Measurements from ENCODE around the gene CD276. TPM values are rescaled to one million over a fixed set of nuclear protein-coding genes. Genes with fewer than 3 reads are reported as not detected.

CD276 gene
- total and polyA plus RNA-seq, 3 experiments from 2014 or later, result 1.9 to 2.4 TPM; not detected in 1

GRCh38 chr15:73704869-73705645 lies 20.9 kb downstream of the CD276 start:
- ChIA-PET POLR2A (no interaction called here), CTCF (interaction anchor here (1.3 to 2.3 kb wide), 4 partner anchors 14 to 68 kb away, joined by 3 to 18 read pairs (median 6); no protein-coding TSS in a partner anchor)
- H3K9me3 ChIP-seq (ENCODE audit: low read length), result no peaks in the 10 kb centered on the region
- no peak overlapping the region for H3K4me3 ChIP-seq (ENCODE audit: low read length)
- no peaks in the 10 kb centered on the region for H3K27me3 ChIP-seq (ENCODE audit: insufficient read depth, low read length, poor library complexity, severe bottlenecking)
- Mint-ChIP-seq H3K27ac (peak overlapping the region in 1 of 8 donors; percentile 5), H3K36me3 (no peaks in the 10 kb centered on the region), H3K9me3 (no peaks in the 10 kb centered on the region), H3K4me3 (no peak overlapping the region), H3K4me1 (peaks cover 0 to 3% (median 2%) of the 10 kb centered on the region in 3 donors), H3K27me3 (peaks cover 11 to 37% of the 10 kb centered on the region in 2 donors)
- DNase-seq, result peak; percentile 30 to 63 (median 35)
- H3K36me3 ChIP-seq (ENCODE audit: insufficient read depth, low read length), result no peaks in the 10 kb centered on the region
- no peak overlapping the region for H3K27ac ChIP-seq (ENCODE audit: low read depth, low read length)
- no peaks in the 10 kb centered on the region for H3K4me1 ChIP-seq (ENCODE audit: insufficient read depth, low read length)

DNA sequence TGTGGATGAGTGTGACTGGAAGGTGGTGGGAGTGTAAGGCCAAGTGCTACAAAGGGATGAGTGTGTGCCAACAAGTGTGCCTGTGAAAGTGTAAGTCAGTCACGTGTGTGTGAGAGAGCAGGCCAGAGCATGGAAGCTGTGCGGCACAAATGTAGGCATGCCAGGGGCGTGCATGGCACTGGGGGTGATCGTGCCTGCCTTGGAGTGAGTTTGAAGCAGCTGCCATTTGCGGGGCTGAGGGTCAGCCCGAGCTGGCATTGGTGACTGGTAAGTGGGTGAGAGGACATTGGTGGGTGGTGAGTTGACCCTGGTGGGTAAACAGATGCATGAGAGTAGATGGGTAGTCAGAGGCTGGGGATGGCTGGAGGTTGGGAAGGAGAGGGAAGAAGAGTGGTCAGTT lies 24.5 kb downstream of the CD276 start:
- H3K4me1 ChIP-seq (ENCODE audit: insufficient read depth, low read length), result no peaks in the 10 kb centered on the region
- H3K36me3 Mint-ChIP-seq, result no peaks in the 10 kb centered on the region
- CTCF ChIA-PET, result interaction anchor here (2.4 kb wide), 1 partner anchor 32 kb away, joined by 11 read pairs; no protein-coding TSS in a partner anchor
- H3K36me3 ChIP-seq (ENCODE audit: insufficient read depth, low read length), result no peaks in the 10 kb centered on the region
- no peaks in the 10 kb centered on the region for H3K9me3 ChIP-seq (ENCODE audit: low read length)
- POLR2A ChIA-PET, result no interaction called here
- H3K27me3 Mint-ChIP-seq, result peaks cover 7 to 42% of the 10 kb centered on the region in 2 donors
- H3K27ac Mint-ChIP-seq, result no peak overlapping the region
- H3K9me3 Mint-ChIP-seq, result no peaks in the 10 kb centered on the region
- no peak overlapping the region for H3K4me3 Mint-ChIP-seq
- no peaks in the 10 kb centered on the region for H3K4me1 Mint-ChIP-seq
- H3K27me3 ChIP-seq (ENCODE audit: insufficient read depth, low read length, poor library complexity, severe bottlenecking), result no peaks in the 10 kb centered on the region
- H3K27ac ChIP-seq (ENCODE audit: low read depth, low read length), result no peak overlapping the region
- DNase-seq, result no peak
- H3K4me3 ChIP-seq (ENCODE audit: low read length), result no peak overlapping the region

DNA sequence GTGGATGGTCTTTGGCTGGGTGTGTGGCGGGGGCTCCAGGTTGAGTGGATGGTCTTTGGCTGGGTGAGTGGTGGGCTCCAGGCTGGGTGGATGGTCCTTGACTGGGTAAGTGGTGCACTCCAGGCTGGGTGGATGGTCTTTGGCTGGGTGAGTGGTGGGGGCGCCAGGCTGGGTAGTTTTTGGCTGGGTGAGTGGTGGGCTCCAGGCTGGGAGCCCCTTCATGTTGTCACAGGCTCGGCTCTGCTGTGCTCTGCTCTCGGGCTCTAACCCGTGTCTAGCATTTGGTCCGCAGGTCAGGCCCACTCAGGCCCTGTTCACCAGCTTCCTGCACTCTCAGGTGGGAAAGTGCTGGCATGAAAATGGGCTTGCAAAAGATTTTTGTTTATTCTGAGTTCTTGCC lies 25.1 kb downstream of the CD276 start:
- Mint-ChIP-seq H3K27me3 (peaks cover 4 to 44% of the 10 kb centered on the region in 2 donors), H3K27ac (no peak overlapping the region), H3K9me3 (no peaks in the 10 kb centered on the region), H3K36me3 (no peaks in the 10 kb centered on the region), H3K4me1 (no peaks in the 10 kb centered on the region), H3K4me3 (no peak overlapping the region)
- Histone ChIP-seq H3K4me3 (ENCODE audit: low read length) (no peak overlapping the region), H3K27ac (ENCODE audit: low read depth, low read length) (no peak overlapping the region), H3K36me3 (ENCODE audit: insufficient read depth, low read length) (no peaks in the 10 kb centered on the region), H3K4me1 (ENCODE audit: insufficient read depth, low read length) (no peaks in the 10 kb centered on the region), H3K9me3 (ENCODE audit: low read length) (no peaks in the 10 kb centered on the region), H3K27me3 (ENCODE audit: insufficient read depth, low read length, poor library complexity, severe bottlenecking) (no peaks in the 10 kb centered on the region)
- no peak for DNase-seq
- POLR2A ChIA-PET, result no interaction called here
- CTCF ChIA-PET, result no interaction called here

DNA sequence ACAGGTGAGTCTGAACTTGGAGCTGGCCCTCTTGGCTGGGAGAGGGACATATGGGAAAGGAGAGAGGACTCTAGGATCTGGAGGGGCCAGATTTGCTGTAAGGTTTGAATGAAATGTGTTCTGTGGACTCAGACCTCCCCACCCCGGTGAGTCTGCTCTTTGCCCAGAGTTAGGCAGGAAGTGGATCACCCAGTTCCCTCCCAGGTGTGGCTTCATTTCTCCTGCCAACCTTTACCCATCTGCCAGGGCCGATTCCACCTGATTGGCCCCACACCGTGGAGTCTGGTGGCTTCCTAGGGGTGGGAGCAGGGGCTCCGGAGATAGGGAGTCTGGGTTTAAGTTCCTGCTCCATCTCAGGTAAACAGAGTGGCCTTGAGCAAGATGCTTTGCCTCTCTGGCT lies 25.5 kb downstream of the CD276 start:
- ChIA-PET POLR2A (no interaction called here), CTCF (no interaction called here)
- Histone ChIP-seq H3K9me3 (ENCODE audit: low read length) (no peaks in the 10 kb centered on the region), H3K4me3 (ENCODE audit: low read length) (no peak overlapping the region), H3K27me3 (ENCODE audit: insufficient read depth, low read length, poor library complexity, severe bottlenecking) (no peaks in the 10 kb centered on the region), H3K27ac (ENCODE audit: low read depth, low read length) (no peak overlapping the region), H3K4me1 (ENCODE audit: insufficient read depth, low read length) (no peaks in the 10 kb centered on the region), H3K36me3 (ENCODE audit: insufficient read depth, low read length) (no peaks in the 10 kb centered on the region)
- H3K36me3 Mint-ChIP-seq, result no peaks in the 10 kb centered on the region
- no peaks in the 10 kb centered on the region for H3K4me1 Mint-ChIP-seq
- no peaks in the 10 kb centered on the region for H3K9me3 Mint-ChIP-seq
- H3K27me3 Mint-ChIP-seq, result peaks cover 4 to 42% of the 10 kb centered on the region in 2 donors
- DNase-seq, result no peak
- H3K4me3 Mint-ChIP-seq, result no peak overlapping the region
- no peak overlapping the region for H3K27ac Mint-ChIP-seq

DNA sequence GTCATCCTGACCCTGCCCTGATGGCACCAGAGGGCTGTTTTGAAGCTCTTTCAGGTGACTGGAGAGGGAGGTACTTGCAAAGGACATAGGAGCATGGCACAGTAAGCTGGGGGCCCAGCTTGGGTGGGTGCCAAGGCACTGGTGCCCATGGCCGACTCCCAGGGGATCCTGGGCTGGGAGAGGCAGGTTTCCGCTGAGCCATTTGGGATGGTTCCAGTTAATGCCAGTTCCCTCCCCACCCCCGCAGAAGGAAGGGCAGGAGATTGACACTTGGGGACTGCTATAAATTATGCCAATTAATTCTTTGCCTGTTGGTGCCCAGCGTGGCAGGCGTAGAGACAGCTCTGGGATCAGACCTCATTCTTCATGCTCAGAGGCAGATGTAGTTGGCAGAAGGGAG lies 26.1 kb downstream of the CD276 start:
- H3K9me3 Mint-ChIP-seq, result no peaks in the 10 kb centered on the region
- ChIA-PET POLR2A (no interaction called here), CTCF (no interaction called here)

GRCh38 chr15:73711526-73711925 lies 27.3 kb downstream of the CD276 start:
- ChIA-PET CTCF (no interaction called here), POLR2A (no interaction called here)
- Histone ChIP-seq H3K4me3 (ENCODE audit: low read length) (no peak overlapping the region), H3K27ac (ENCODE audit: low read depth, low read length) (no peak overlapping the region), H3K36me3 (ENCODE audit: insufficient read depth, low read length) (no peaks in the 10 kb centered on the region), H3K27me3 (ENCODE audit: insufficient read depth, low read length, poor library complexity, severe bottlenecking) (no peaks in the 10 kb centered on the region), H3K4me1 (ENCODE audit: insufficient read depth, low read length) (no peaks in the 10 kb centered on the region), H3K9me3 (ENCODE audit: low read length) (no peaks in the 10 kb centered on the region)
- no peaks in the 10 kb centered on the region for H3K9me3 Mint-ChIP-seq
- H3K27me3 Mint-ChIP-seq, result peaks cover 4 to 31% of the 10 kb centered on the region in 2 donors
- no peaks in the 10 kb centered on the region for H3K4me1 Mint-ChIP-seq
- DNase-seq, result no peak
- H3K27ac Mint-ChIP-seq, result no peak overlapping the region
- no peak overlapping the region for H3K4me3 Mint-ChIP-seq
- H3K36me3 Mint-ChIP-seq, result no peaks in the 10 kb centered on the region

More for the DNA sequence above, 26.1 kb downstream of the CD276 start:
- Mint-ChIP-seq H3K4me1 (no peaks in the 10 kb centered on the region), H3K36me3 (no peaks in the 10 kb centered on the region), H3K27me3 (peaks cover 4 to 36% of the 10 kb centered on the region in 2 donors), H3K4me3 (no peak overlapping the region), H3K27ac (no peak overlapping the region)
- Histone ChIP-seq H3K27me3 (ENCODE audit: insufficient read depth, low read length, poor library complexity, severe bottlenecking) (no peaks in the 10 kb centered on the region), H3K4me1 (ENCODE audit: insufficient read depth, low read length) (no peaks in the 10 kb centered on the region), H3K27ac (ENCODE audit: low read depth, low read length) (no peak overlapping the region), H3K9me3 (ENCODE audit: low read length) (no peaks in the 10 kb centered on the region), H3K36me3 (ENCODE audit: insufficient read depth, low read length) (no peaks in the 10 kb centered on the region), H3K4me3 (ENCODE audit: low read length) (no peak overlapping the region)
- no peak for DNase-seq

DNA sequence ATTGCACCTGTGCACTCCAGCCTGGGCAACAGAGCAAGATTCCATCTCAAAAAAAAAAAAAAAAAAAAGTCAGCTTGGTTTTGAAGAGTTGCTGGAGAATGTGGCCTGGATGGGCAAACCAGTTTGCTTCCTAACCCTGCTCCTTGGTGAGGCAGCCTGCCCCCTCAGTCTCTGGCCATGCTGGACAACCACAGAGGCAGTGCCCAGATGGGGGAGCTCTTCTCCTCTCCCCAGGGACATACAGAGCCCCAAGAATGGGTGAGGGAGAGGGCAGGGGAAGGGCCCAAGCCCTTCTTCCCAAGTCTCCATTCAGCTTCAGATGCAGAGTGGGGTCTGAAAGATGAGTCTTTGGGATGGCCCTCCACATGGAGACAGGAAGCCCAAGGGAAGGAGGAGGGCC lies 27.9 kb downstream of the CD276 start:
- no peak for DNase-seq
- Mint-ChIP-seq H3K36me3 (no peaks in the 10 kb centered on the region), H3K4me3 (no peak overlapping the region), H3K27me3 (peaks cover 4 to 31% of the 10 kb centered on the region in 2 donors), H3K9me3 (no peaks in the 10 kb centered on the region), H3K27ac (no peak overlapping the region), H3K4me1 (no peaks in the 10 kb centered on the region)
- ChIA-PET POLR2A (no interaction called here), CTCF (no interaction called here)
- no peaks in the 10 kb centered on the region for H3K4me1 ChIP-seq (ENCODE audit: insufficient read depth, low read length)
- no peak overlapping the region for H3K27ac ChIP-seq (ENCODE audit: low read depth, low read length)
- no peaks in the 10 kb centered on the region for H3K27me3 ChIP-seq (ENCODE audit: insufficient read depth, low read length, poor library complexity, severe bottlenecking)
- no peaks in the 10 kb centered on the region for H3K9me3 ChIP-seq (ENCODE audit: low read length)
- H3K4me3 ChIP-seq (ENCODE audit: low read length), result no peak overlapping the region
- no peaks in the 10 kb centered on the region for H3K36me3 ChIP-seq (ENCODE audit: insufficient read depth, low read length)

GRCh38 chr15:73714695-73715301 lies 30.6 kb downstream of the CD276 start:
- Histone ChIP-seq H3K27me3 (ENCODE audit: insufficient read depth, low read length, poor library complexity, severe bottlenecking) (no peaks in the 10 kb centered on the region), H3K4me1 (ENCODE audit: insufficient read depth, low read length) (no peaks in the 10 kb centered on the region), H3K9me3 (ENCODE audit: low read length) (no peaks in the 10 kb centered on the region), H3K27ac (ENCODE audit: low read depth, low read length) (no peak overlapping the region), H3K36me3 (ENCODE audit: insufficient read depth, low read length) (no peaks in the 10 kb centered on the region), H3K4me3 (ENCODE audit: low read length) (no peak overlapping the region)
- CTCF ChIA-PET, result no interaction called here
- peaks cover 0 to 24% of the 10 kb centered on the region in 2 donors for H3K27me3 Mint-ChIP-seq
- H3K4me3 Mint-ChIP-seq, result peak overlapping the region in 1 of 7 donors; percentile 63
- H3K9me3 Mint-ChIP-seq, result no peaks in the 10 kb centered on the region
- no peak for DNase-seq
- no peaks in the 10 kb centered on the region for H3K36me3 Mint-ChIP-seq
- no peak overlapping the region for H3K27ac Mint-ChIP-seq
- POLR2A ChIA-PET, result no interaction called here
- H3K4me1 Mint-ChIP-seq, result no peaks in the 10 kb centered on the region
